Liver (tissue), 2 donors: ENCODE data around the gene MOB1A.

ENCODE experiments used
- TF ChIP-seq, protein P1 (sequence below): fragments of 150-350 bp; IDR thresholded peaks from 2 replicates; pipeline ENCODE4 v1.5.1; 2017; ENCODE audit warnings: improper control_type of control experiment, low read depth, low read length; ENCODE audit not compliant: missing input control
- TF ChIP-seq, protein P2 (sequence below): IDR thresholded peaks from 2 replicates; pipeline ENCODE4 v1.6.1; 2016; ENCODE audit warnings: antibody characterized with exemption
- donor health status: healthy.

DNA sequence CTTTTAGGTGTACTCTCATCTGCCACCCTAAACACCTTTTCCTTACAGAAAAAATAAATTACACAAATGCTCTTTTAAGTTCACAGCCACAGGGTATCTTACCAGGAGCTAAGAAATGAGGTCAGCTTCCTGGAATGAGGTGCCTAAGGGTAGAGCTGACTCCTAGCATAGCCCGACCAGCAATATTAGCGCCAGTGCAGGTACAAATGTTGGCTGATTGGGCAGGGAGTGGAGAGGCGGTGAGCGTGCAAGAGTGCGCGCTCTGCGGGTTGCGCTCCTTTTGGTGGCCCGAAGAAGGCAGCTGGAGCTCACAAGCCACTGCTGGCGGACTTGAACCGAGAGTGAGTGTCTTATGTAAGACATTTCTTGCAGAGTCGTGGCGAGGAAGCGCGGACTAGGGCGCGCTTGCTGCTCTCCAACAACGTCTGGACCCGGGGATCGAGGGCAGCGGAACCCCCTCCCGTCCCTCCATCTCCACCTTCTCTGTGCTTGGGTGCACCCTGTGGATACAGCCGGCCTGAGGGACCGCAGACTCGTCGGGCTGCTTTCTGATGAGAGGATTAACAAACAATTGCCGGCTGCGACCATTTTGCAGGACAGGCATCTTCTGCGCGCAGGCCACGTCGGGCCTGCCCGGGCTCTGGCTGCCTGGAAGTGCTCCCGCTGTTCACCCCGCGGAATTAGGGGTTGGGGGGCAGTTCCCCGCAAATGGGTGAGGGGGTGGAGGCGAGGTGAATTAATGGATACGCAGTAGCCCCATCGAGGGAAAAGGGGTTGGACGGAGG is 48.3 kb downstream of the MOB1A start:
- TF ChIP-seq, protein P1, sequence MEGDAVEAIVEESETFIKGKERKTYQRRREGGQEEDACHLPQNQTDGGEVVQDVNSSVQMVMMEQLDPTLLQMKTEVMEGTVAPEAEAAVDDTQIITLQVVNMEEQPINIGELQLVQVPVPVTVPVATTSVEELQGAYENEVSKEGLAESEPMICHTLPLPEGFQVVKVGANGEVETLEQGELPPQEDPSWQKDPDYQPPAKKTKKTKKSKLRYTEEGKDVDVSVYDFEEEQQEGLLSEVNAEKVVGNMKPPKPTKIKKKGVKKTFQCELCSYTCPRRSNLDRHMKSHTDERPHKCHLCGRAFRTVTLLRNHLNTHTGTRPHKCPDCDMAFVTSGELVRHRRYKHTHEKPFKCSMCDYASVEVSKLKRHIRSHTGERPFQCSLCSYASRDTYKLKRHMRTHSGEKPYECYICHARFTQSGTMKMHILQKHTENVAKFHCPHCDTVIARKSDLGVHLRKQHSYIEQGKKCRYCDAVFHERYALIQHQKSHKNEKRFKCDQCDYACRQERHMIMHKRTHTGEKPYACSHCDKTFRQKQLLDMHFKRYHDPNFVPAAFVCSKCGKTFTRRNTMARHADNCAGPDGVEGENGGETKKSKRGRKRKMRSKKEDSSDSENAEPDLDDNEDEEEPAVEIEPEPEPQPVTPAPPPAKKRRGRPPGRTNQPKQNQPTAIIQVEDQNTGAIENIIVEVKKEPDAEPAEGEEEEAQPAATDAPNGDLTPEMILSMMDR = no peak
- TF ChIP-seq, protein P2, sequence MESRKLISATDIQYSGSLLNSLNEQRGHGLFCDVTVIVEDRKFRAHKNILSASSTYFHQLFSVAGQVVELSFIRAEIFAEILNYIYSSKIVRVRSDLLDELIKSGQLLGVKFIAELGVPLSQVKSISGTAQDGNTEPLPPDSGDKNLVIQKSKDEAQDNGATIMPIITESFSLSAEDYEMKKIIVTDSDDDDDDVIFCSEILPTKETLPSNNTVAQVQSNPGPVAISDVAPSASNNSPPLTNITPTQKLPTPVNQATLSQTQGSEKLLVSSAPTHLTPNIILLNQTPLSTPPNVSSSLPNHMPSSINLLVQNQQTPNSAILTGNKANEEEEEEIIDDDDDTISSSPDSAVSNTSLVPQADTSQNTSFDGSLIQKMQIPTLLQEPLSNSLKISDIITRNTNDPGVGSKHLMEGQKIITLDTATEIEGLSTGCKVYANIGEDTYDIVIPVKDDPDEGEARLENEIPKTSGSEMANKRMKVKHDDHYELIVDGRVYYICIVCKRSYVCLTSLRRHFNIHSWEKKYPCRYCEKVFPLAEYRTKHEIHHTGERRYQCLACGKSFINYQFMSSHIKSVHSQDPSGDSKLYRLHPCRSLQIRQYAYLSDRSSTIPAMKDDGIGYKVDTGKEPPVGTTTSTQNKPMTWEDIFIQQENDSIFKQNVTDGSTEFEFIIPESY = no peak
